GM06990 (cell line): ENCODE results near the gene BSN.

Source experiments
- DNase-seq: peaks from one replicate; pipeline ENCODE4 v3.0.0-alpha.2; 2011; ENCODE audit not compliant: insufficient read length; ENCODE audit errors: extremely low read depth
- H3K27me3 ChIP-seq: replicated peaks from 2 replicates; pipeline ENCODE4 v1.6.0; 2011; ENCODE audit warnings: low read length; ENCODE audit not compliant: control insufficient read depth, insufficient read depth
- H3K36me3 ChIP-seq: 2 replicates; pipeline ENCODE4 v1.5.1; 2011; ENCODE audit warnings: low read length; ENCODE audit not compliant: control insufficient read depth, insufficient read depth
- H3K4me3 ChIP-seq: replicated peaks from 2 replicates; pipeline ENCODE4 v1.5.1; 2011; ENCODE audit warnings: low read depth, mild to moderate bottlenecking, control low read depth, low read length
- TF ChIP-seq, protein P1 (sequence below): IDR thresholded peaks from 2 replicates; pipeline ENCODE4 v1.5.1; 2011; ENCODE audit warnings: low read length, control low read depth, mild to moderate bottlenecking, inconsistent platforms; ENCODE audit not compliant: insufficient read depth, poor library complexity, severe bottlenecking

BSN gene

DNA sequence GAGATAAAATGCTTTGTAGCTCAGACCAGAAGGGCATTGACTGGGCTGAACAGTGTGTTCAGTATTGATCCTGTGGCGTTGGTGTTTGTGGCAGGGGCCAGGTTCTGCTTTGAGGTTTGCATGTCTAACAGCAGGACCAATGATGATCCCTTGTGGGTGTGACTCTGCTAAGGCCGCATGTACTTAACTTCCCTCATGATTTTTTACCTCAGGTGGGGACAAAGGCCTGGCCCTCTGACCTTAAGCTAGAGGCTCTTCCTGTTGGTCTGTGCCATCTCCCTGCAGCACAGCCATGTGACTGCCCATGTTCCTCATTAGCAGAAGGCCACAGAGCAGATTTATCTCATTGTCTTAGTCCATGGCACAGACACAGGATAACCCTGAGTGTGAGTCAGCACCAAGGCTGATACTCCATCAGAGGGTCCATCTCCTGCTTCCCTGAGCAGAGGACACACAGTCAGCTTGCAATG is 34.3 kb upstream of the BSN start:
- H3K36me3 ChIP-seq: peaks cover 11% of the 10 kb centered on the region
- no peak for DNase-seq

DNA sequence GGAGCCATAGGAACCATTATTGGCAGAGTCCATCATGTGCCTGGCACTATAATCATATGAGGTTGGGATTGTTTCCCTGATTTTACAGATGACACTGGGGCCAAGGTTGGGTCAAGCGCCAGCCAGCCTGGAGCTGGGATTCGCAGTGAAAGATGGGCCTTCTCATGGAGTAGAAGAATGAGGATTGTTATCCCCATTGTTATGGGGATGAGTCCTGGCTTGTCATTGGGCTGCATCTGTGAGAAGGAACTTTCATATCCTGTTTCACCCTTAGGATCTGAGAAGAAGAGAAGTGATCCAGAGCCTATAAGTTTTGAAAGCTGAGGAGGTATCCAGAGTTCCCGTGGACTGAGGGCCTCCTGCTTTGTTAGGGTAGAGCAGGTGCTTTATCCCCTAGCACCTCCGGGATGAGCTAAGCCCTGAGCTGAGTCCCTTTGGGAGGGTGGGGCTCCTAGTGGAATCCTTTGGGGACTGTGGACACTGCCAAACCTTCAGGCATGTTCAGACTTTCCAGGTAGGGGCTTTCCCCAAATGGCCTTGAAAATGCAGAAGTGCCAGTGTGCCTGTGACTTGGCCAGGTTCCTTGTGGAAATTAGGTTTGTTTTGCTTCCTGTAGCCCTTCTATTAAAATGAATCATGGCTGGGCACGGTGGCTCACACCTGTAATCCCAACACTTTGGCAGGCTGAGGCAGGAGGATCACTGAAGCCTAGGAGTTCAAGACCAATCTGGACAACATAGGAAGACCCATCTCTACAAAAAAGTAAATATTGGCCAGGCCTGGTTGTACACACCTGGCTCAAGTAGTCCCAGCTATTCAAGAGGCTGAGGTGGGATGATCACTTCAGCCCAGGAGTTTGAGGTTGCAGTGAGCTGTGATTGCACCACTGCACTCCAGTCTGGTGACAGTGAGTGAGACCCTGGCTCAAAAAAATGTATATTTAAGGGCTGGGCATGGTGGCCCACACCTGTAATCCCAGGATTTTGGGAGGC is 30.2 kb upstream of the BSN start:
- no peak for DNase-seq
- no peaks in the 10 kb centered on the region for H3K27me3 ChIP-seq

More for the DNA sequence above, 34.3 kb upstream of the BSN start:
- TF ChIP-seq, protein P1, sequence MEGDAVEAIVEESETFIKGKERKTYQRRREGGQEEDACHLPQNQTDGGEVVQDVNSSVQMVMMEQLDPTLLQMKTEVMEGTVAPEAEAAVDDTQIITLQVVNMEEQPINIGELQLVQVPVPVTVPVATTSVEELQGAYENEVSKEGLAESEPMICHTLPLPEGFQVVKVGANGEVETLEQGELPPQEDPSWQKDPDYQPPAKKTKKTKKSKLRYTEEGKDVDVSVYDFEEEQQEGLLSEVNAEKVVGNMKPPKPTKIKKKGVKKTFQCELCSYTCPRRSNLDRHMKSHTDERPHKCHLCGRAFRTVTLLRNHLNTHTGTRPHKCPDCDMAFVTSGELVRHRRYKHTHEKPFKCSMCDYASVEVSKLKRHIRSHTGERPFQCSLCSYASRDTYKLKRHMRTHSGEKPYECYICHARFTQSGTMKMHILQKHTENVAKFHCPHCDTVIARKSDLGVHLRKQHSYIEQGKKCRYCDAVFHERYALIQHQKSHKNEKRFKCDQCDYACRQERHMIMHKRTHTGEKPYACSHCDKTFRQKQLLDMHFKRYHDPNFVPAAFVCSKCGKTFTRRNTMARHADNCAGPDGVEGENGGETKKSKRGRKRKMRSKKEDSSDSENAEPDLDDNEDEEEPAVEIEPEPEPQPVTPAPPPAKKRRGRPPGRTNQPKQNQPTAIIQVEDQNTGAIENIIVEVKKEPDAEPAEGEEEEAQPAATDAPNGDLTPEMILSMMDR: no peak
- H3K4me3 ChIP-seq: no peak overlapping the region
- no peaks in the 10 kb centered on the region for H3K27me3 ChIP-seq

DNA sequence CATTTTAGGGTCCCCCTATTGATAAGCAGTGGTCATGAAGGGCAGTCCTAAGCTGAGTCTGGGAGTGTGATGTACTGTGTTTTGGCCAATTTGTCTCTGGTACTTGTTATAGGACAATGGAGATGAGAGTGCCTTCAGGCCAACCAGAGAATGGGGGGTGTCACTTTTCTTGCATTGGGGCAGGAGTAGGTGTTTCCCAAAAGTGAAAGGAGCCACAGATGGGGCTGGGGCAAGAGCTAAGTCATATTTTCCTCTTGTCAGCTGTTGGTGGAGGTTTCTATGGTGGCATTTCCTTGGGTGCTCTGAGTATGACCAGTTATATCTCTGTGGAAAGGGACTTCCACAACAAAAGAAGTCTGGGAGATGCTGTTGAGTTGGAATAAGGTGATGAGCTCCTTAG is 24.7 kb upstream of the BSN start:
- H3K27me3 ChIP-seq: no peaks in the 10 kb centered on the region
- no peak overlapping the region for H3K4me3 ChIP-seq
- H3K36me3 ChIP-seq: peaks cover 22% of the 10 kb centered on the region
- DNase-seq: no peak
- TF ChIP-seq, protein P1: no peak

More for the DNA sequence above, 30.2 kb upstream of the BSN start:
- Histone ChIP-seq H3K4me3 (no peak overlapping the region), H3K36me3 (0 out of 2 replicates have a peak, but pooled peaks cover 2% of the 10 kb centered on the region)
- TF ChIP-seq, protein P1: no peak

DNA sequence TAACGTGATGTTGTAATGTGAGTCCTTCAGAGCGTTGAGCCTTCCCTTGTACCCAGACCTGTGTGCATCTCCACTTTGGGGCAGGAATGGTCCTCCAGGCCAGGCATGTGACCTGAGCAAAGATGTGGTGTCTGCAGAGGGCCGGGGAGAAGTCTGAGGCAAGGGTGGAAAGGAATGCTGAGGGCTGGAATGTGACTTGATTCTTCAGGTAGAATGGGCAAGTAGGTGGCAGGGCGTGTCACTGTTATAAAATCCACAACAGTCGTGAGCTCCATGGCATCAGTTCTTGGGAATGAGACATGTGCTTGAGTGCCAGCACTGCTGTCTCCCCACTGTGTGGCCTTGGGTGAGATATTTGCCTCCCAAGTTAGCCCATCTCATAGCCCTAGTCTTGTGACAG is 24.0 kb upstream of the BSN start:
- TF ChIP-seq, protein P1: no peak
- DNase-seq: no peak
- Histone ChIP-seq H3K27me3 (no peaks in the 10 kb centered on the region), H3K4me3 (no peak overlapping the region), H3K36me3 (peaks cover 22% of the 10 kb centered on the region)

DNA sequence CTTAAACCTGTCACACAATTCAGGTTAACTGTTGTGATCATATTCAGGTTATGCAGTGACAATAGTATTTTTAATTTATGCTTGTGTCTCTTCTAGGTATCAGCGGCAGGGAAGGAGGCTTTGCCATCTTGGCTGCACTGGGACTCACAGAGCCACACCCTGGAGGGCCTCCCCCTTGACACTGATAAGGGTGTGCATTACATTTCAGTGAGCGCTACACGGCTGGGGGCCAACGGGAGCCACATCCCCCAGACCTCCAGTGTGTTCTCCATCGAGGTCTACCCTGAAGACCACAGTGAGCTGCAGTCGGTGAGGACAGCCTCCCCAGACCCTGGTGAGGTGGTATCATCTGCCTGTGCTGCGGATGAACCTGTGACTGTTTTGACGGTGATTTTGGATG is 23.6 kb upstream of the BSN start:
- H3K36me3 ChIP-seq: peaks cover 22% of the 10 kb centered on the region

More for the DNA sequence above, 23.6 kb upstream of the BSN start:
- H3K4me3 ChIP-seq: no peak overlapping the region
- DNase-seq: no peak
- H3K27me3 ChIP-seq: no peaks in the 10 kb centered on the region
- TF ChIP-seq, protein P1: no peak
